Keratinocyte (primary cell): ENCODE results near the gene SMC5.

Source experiments
- CTCF ChIP-seq, 3 experiments: IDR thresholded peaks in 1 of 3; conservative IDR thresholded peaks in 1 of 3; optimal IDR thresholded peaks in 1 of 3; 2 replicates in 2 of 3; 3 replicates in 1 of 3; pipeline versions ENCODE3 to v1.5.1; 2011; ENCODE audit warnings: low read length in 3 of 3, mild to moderate bottlenecking in 3 of 3, moderate library complexity in 2 of 3, control low read depth in 1 of 3, inconsistent platforms in 1 of 3; ENCODE audit not compliant: insufficient read depth in 2 of 3; ENCODE audit errors: extremely low read depth in 1 of 3
- EZH2 ChIP-seq: IDR thresholded peaks from one replicate; pipeline ENCODE4 v1.6.1; 2012; ENCODE audit warnings: inconsistent platforms, mild to moderate bottlenecking, low read length, moderate library complexity

DNA sequence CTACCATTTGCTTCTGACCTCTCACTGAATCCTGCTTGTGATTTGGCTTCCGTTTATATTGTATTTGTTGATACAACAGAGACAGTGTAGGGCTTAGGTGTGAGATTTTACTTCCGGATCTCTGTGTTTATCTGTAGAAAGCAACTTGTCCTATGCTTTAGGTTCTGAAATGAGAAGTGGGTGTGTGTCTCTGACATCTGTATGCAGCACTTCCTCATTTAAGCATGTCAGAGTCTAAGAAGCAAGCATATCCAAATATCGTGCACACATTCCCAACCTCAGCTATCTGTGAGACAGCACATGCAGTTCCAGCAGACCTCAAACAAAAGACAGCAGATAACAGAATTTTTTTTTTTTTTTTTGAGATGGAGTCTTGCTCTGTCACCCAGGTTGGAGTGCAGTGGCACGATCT, 139.4 kb downstream of the SMC5 start:
- TF ChIP-seq EZH2 (no peak), CTCF (optimal IDR thresholded peaks at IDR 0.05 in 1 of 3, IDR thresholded peaks at IDR 0.05 in 1 of 3, conservative IDR thresholded peaks at IDR 0.05 in 1 of 3; ENCODE audit: extremely low read depth in 1 of 3, insufficient read depth in 2 of 3, low read length in 3 of 3) (no peak)
